IMR-90 (cell line): ENCODE data around the gene INPP5A.
"Not testable (repeated sequence)": the region's sequence is repeated elsewhere in the genome, so short reads cannot be mapped to it uniquely, and the experiment has no call there.

Experiments used
- CEBPB ChIP-seq: IDR thresholded peaks from 2 replicates; pipeline ENCODE4 v1.6.1; 2012; ENCODE audit warnings: low read depth, low read length, improper control_type of control experiment
- CHD1 ChIP-seq: IDR thresholded peaks from 2 replicates; pipeline ENCODE4 v1.6.1; 2012; ENCODE audit warnings: low read depth, low read length, improper control_type of control experiment
- CTCF ChIP-seq: conservative IDR thresholded peaks from 2 replicates; pipeline ENCODE4 v1.5.1; 2012; ENCODE audit warnings: mild to moderate bottlenecking, low read depth, low read length, improper control_type of control experiment
- ELK1 ChIP-seq: fragments of 150-350 bp; IDR thresholded peaks from 2 replicates; pipeline ENCODE4 v1.6.1; 2016; ENCODE audit warnings: low read depth, mild to moderate bottlenecking, low read length, moderate library complexity, borderline replicate concordance
- MAFK ChIP-seq: IDR thresholded peaks from 2 replicates; pipeline ENCODE4 v1.6.1; 2012; ENCODE audit warnings: low read depth, low read length, improper control_type of control experiment
- MAZ ChIP-seq: IDR thresholded peaks from 2 replicates; pipeline ENCODE4 v1.6.1; 2012; ENCODE audit warnings: low read depth, mild to moderate bottlenecking, low read length, improper control_type of control experiment, moderate library complexity, borderline replicate concordance
- MXI1 ChIP-seq: IDR thresholded peaks from 2 replicates; pipeline ENCODE4 v1.6.1; 2012; ENCODE audit warnings: low read depth, mild to moderate bottlenecking, low read length, moderate library complexity, borderline replicate concordance
- NFE2L2 ChIP-seq: fragments of 150-350 bp; IDR thresholded peaks from 2 replicates; pipeline ENCODE4 v1.6.1; 2016; ENCODE audit warnings: low read depth, mild to moderate bottlenecking, low read length
- POLR2A ChIP-seq: IDR thresholded peaks from 2 replicates; pipeline ENCODE4 v1.6.1; 2012; ENCODE audit warnings: mild to moderate bottlenecking, low read depth, low read length
- RAD21 ChIP-seq: IDR thresholded peaks from 2 replicates; pipeline ENCODE4 v1.6.1; 2012; ENCODE audit warnings: low read length, improper control_type of control experiment
- RCOR1 ChIP-seq: IDR thresholded peaks from 2 replicates; pipeline ENCODE4 v1.6.1; 2012; ENCODE audit warnings: mild to moderate bottlenecking, low read length, improper control_type of control experiment; ENCODE audit not compliant: insufficient replicate concordance
- RFX5 ChIP-seq: IDR thresholded peaks from 2 replicates; pipeline ENCODE4 v1.8.0; 2012; ENCODE audit warnings: low read depth, mild to moderate bottlenecking, low read length, moderate library complexity
- SMC3 ChIP-seq: fragments of 150-350 bp; IDR thresholded peaks from 2 replicates; pipeline ENCODE4 v1.6.1; 2016; ENCODE audit warnings: low read depth, mild to moderate bottlenecking, antibody characterized with exemption, low read length, moderate library complexity
- USF2 ChIP-seq: fragments of 150-350 bp; IDR thresholded peaks from 2 replicates; pipeline ENCODE4 v1.6.1; 2017; ENCODE audit warnings: mild to moderate bottlenecking, antibody characterized with exemption, low read length, low read depth

GRCh38 chr10:132825783-132826523 is 288.4 kb downstream of the INPP5A start:
- TF ChIP-seq RFX5, CTCF, MXI1, RCOR1, POLR2A, RAD21, NFE2L2, CHD1, USF2, SMC3, MAZ, MAFK, CEBPB, ELK1: not testable (repeated sequence)
